CD4-positive, alpha-beta T cell treated with Interleukin-4 for 4 hours (primary cell): ENCODE measurements around the gene BCKDK.
"Not testable (repeated sequence)": the region's sequence is repeated elsewhere in the genome, so short reads cannot be mapped to it uniquely, and the experiment has no call there.

Experiments used
- DNase-seq: peaks from one replicate; pipeline ENCODE4 v3.0.0-alpha.2; 2020

Gene BCKDK

GRCh38 chr16:31144418-31144817, 36.2 kb downstream of the BCKDK start:
- DNase-seq, result not testable (repeated sequence)

- no peak for DNase-seq
Measured at GRCh38 chr16:31145398-31145990, 37.3 kb downstream of the BCKDK start.

- no peak for DNase-seq
Measured at GRCh38 chr16:31147574-31147973, 39.4 kb downstream of the BCKDK start.

- no peak for DNase-seq
Measured at GRCh38 chr16:31148281-31148728, 40.1 kb downstream of the BCKDK start.

- DNase-seq, result no peak
Measured at GRCh38 chr16:31148896-31149295, 40.7 kb downstream of the BCKDK start.

GRCh38 chr16:31149332-31149731, 41.1 kb downstream of the BCKDK start:
- no peak for DNase-seq

- DNase-seq, result no peak
Measured at GRCh38 chr16:31149894-31150890, 42.0 kb downstream of the BCKDK start, which contains the start of gene PRSS36. PRSS36 (minus strand) TSS chr16:31150066; CDS start chr16:31150035, 31 bp downstream.

GRCh38 chr16:31150976-31151375, 42.8 kb downstream of the BCKDK start:
- DNase-seq, result not testable (repeated sequence)

- no peak for DNase-seq
Measured at GRCh38 chr16:31157136-31157535, 49.0 kb downstream of the BCKDK start.
